Measurements from ENCODE around the gene NANOS2. TPM values are rescaled to one million over a fixed set of nuclear protein-coding genes. Genes with fewer than 3 reads are reported as not detected.

Gene NANOS2
- total and polyA plus RNA-seq, 2 of the 13 experiments (the other 11 are each of a cell fraction or from before 2014, with no cell fraction given): not detected

- TF ChIP-seq HNF4G (IDR thresholded peaks at IDR 0.05; ENCODE audit: borderline replicate concordance, low read depth, low read length) (no peak), HNF4G (CRISPR knock-in tag; IDR thresholded peaks at IDR 0.05; ENCODE audit: borderline replicate concordance, low read depth) (no peak), HMGXB3 (CRISPR knock-in tag; IDR thresholded peaks at IDR 0.05; ENCODE audit: borderline replicate concordance) (peak; percentile 74; the same call in 1 of the 2 replicates), ARID3A (IDR thresholded peaks at IDR 0.05; ENCODE audit: low read depth, low read length) (no peak), ZNF567 (CRISPR knock-in tag; IDR thresholded peaks at IDR 0.05; ENCODE audit: borderline replicate concordance) (no peak), ZSCAN21 (CRISPR knock-in tag; IDR thresholded peaks at IDR 0.05; ENCODE audit: borderline replicate concordance) (peak; percentile 75; the same call in 1 of the 2 replicates), ZC3H4 (CRISPR knock-in tag; IDR thresholded peaks at IDR 0.05; ENCODE audit: borderline replicate concordance) (no peak), ZNF614 (CRISPR knock-in tag; IDR thresholded peaks at IDR 0.05; ENCODE audit: borderline replicate concordance) (0 out of 2 replicates have a peak, but pooled peaks have one; percentile 64), ZNF350 (CRISPR knock-in tag; IDR thresholded peaks at IDR 0.05; ENCODE audit: borderline replicate concordance, low read depth) (no peak; the same call in 1 of the 2 replicates), ZNF552 (CRISPR knock-in tag; IDR thresholded peaks at IDR 0.05; ENCODE audit: borderline replicate concordance) (no peak), KMT2A (CRISPR knock-in tag; IDR thresholded peaks at IDR 0.05) (peak; percentile 61; the same call in 1 of the 2 replicates), ZFYVE20 (CRISPR knock-in tag; IDR thresholded peaks at IDR 0.05; ENCODE audit: borderline replicate concordance, low read depth) (no peak), KLF12 (CRISPR knock-in tag; IDR thresholded peaks at IDR 0.05; ENCODE audit: borderline replicate concordance) (no peak), RORA (CRISPR knock-in tag; IDR thresholded peaks at IDR 0.05) (no peak), ZNF891 (CRISPR knock-in tag; IDR thresholded peaks at IDR 0.05) (no peak), SRF (IDR thresholded peaks at IDR 0.05; ENCODE audit: low read depth, low read length) (no peak), ZNF543 (CRISPR knock-in tag; IDR thresholded peaks at IDR 0.05) (no peak), ZNF329 (CRISPR knock-in tag; IDR thresholded peaks at IDR 0.05; ENCODE audit: low read depth) (no peak), MIXL1 (CRISPR knock-in tag; IDR thresholded peaks at IDR 0.05) (0 out of 2 replicates have a peak, but pooled peaks have one; percentile 24), MZF1 (CRISPR knock-in tag; IDR thresholded peaks at IDR 0.05; ENCODE audit: borderline replicate concordance) (no peak), BORCS8-MEF2B (CRISPR knock-in tag; IDR thresholded peaks at IDR 0.05) (peak; percentile 95)
Measured at GRCh38 chr19:45927565-45928261, 13.1 kb upstream of the NANOS2 start (continued).

Measured in HepG2 (cell line).